NCI-H2171 treated with DMSO at 0.1 percent for 48 hours (cell line): ENCODE measurements around the gene ZFAND6.
"Not testable (repeated sequence)": the region's sequence is repeated elsewhere in the genome, so short reads cannot be mapped to it uniquely, and the experiment has no call there.

ENCODE experiments used
- DNase-seq: peaks from one replicate; lab custom pipeline; 2025; lab: John Stamatoyannopoulos, UW

ZFAND6 gene

DNA sequence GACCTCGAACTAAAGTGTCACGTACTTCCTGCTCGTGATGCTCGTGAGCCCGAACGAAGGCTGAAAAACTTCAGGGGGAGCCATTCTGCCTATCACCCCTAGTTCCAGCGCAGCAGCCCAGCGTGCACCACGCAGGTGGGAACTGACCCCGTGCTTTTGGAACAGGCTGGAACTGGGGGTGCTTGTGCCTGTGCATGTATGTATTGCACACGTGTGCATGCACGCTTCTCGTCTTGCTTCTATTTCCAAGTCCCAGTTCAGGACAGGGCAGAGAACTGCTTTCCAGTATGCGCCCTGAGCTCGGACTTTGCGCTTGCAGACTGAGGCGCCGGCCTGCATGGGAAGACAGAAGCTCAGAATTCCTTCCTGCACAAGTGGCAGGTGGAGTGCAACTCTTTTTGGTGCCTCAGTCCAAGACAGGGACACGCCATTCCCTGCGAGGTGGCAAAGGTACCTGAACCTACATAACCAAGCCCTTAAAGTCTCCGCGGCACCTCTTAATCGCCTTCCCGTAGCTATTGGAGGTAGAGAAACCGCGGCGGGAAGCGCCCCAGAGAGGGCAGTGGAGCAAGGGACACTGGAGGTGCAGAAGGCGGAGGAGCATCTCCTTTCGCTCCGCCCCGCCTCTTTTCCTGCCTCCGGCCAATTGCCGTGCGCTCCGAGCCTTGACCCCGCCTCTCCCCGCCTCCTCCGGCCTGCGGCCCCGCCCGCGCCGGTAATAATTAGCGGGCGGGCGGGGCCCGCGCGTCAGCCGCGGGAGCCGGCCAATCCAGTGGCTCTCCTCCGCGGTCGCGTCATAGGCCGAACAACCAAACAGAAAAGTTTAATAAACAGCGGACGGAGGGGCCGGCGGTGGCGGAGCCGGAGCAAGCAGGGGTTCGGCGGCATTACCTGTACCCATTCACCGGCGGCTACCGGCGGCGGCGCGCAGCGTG, at the start of gene ZFAND6:
Gene ZFAND6 (plus strand): TSS at position 826 of the 935 bp plus-strand sequence. CDS start 60,669 bp downstream, outside the sequence.
- peak; percentile 93 for DNase-seq

DNA sequence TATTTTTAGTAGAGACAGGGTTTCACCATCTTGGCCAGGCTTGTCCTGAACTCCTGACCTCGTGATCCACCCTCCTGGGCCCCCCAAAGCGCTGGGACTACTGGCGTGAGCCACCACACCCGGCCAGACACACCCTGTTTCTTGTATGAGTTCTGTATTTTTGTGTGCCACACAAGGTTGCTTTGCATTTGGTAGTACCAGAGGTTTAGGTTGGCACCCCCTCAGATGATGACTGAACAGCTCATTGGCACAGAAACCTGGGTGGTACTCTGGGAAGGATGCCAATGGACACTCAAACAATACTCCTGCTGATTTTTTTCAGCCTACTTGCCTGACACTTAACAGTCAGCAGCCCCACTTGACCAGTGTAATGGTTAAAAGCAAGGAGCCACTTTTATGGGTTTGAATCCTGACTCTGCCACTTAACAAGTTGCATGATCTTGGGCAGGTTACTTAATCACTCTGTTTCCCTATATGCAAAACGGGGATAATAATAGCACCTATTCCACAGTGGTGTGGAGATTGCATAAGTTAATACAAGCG, 49.3 kb upstream of the ZFAND6 start:
- DNase-seq: no peak

DNA sequence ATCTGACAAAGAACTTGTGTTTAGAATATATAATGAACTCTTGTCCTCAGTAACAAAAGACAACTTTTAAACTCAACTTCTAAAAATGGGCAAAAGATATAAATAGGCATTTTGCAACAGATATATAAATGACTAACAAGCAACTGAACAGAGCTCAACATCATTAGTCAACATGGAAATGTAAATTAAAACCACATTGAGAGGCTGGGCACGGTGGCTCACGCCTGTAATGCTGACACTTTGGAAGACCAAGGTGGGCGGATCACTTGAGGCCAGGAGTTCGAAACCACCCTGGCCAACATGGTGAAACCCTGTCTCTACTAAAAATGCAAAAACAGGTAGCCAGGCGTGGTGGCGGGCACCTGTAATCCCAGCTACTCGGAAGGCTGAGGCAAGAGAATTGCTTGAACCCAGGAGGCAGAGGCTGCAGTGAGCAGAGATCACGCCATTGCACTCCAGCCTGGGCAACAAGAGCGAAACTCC, 48.4 kb upstream of the ZFAND6 start:
- DNase-seq: not testable (repeated sequence)

DNA sequence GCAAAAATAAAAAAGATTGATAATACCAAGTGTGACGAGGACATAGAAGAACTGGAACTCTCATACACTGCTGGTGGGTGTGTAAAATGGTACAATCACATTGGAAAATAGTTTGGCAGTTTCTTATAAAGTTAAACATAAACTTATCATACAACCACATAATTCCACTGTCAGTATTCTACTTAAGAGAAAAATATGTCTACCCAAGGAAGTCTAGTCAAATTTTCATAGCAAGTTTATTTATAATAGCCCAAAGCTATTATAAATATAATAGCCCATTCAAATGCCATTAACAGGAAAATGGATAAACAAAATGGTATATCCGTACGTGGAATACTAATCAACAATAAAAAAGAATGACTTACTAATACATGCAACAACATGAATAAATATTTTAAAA, 47.9 kb upstream of the ZFAND6 start:
- no peak for DNase-seq

DNA sequence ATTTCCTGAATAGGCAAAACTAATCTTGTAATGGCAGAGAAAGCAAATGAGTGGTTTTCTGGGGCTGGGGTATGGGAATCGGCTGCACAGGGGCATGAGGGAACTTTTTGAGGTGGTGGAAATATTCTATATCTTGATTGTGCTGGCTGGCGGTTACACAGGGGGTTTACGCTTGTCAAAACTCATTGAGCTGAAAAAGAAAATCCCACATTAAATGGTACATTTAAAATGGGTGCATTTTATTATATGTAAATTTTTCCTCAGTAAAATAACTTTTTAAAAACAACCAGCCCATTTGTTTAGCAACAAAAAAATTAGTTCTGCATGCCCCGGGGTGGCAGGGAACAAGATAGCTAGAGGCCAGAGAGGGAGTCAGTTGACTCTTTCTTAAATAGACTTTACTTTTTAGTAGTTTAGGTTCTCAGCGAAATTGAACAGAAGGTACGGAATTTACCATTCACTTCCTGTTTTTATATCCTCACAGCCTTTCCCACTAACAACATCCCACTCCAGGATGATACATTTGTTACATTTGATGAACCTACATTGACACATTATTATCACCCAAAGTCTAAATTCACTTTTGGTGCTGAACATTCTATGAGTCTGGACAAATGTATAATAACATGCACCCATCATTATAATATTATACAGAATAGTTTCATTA, 47.3 kb upstream of the ZFAND6 start:
- no peak for DNase-seq

DNA sequence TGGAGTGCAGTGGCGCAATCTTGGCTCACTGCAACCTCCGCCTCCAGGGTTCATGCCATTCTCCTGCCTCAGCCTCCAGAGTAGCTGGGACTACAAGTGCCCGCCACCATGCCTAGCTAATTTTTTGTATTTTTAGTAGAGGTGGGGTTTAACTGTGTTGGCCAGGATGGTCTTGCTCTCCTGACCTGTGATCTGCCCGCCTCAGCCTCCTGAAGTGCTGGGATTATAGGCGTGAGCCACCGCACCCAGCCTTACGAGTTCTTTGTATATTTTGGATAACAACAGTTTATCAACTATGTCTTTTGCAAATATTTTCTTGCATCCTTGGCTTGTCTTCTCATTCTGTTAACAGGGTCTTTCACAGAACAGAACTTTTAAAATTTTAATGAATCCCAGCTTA, 45.3 kb upstream of the ZFAND6 start:
- not testable (repeated sequence) for DNase-seq

DNA sequence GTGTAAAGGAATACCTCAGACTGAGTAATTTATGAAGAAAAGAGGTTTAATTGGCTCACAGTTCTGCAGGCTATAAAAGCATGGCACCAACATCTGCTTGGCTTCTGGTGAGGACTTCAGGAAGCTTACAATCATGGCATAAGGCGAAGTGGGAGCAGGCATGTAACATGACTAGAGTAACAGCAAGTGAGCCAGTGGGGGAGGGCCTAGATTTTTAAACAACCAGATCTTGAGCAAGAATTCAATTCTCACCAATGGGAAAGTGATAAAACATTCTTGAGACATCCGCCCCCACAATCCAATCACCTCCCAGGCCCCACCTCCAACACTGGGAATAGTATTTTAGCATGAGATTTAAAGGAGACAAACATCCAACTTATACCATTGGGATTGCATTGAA, 44.3 kb upstream of the ZFAND6 start:
- no peak for DNase-seq

DNA sequence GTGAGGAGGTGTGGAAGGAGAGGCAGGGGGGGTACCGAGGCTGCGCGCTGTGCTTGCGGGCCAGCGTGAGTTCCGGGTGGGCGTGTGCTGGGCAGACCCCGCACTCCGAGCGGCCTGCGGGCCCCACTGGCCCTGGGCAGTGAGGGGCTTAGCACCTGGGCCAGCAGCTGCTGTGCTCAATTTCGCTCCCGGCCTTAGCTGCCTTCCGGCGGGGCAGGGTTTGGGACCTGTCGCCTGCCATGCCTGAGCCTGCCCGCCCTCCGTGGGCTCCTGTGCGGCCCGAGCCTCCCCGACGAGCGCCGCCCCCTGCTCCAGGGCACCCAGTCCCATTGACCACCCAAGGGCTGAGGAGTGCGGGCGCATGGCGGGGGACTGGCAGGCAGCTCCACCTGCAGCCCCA, 43.0 kb upstream of the ZFAND6 start:
- not testable (repeated sequence) for DNase-seq

DNA sequence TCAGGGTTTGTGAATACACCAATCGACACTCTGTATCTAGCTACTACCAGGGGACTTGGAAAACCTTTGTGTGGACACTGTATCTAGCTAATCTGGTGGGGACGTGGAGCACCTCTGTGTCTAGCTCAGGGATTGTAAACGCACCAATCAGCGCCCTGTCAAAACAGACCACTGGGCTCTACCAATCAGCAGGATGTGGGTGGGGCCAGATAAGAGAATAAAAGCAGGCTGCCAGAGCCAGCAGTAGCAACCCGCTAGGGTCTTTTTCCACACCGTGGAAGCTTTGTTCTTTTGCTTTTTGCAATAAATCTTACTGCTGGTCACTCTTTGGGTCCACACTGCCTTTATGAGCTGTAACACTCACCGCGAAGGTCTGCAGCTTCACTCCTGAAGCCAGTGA, 42.3 kb upstream of the ZFAND6 start:
- DNase-seq: not testable (repeated sequence)

DNA sequence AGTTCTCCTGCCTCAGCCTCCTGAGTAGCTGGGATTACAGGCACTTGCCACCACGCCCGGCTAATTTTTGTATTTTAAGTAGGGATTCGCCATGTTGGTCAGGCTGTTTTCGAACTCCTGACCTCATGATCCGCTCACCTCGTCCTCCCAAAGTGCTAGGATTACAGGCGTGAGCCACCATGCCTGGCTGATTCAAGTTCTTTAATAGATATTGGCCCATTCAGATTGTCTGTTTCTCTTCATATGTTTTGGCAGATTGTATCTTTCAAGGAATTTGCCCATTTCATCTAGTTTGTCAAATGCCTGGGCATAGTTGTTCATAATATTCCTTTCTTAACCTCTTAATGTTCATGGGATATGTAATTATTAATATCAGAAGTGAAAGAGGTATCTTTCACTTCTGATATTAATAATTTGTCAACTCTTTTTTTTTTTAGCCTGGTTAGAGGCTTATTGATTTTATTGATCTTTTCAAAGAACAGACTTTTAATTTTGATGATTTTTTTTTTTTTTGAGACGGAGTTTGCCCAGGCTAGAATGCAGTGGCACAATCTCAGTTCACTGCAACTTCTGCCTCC, 40.2 kb upstream of the ZFAND6 start:
- no peak for DNase-seq

DNA sequence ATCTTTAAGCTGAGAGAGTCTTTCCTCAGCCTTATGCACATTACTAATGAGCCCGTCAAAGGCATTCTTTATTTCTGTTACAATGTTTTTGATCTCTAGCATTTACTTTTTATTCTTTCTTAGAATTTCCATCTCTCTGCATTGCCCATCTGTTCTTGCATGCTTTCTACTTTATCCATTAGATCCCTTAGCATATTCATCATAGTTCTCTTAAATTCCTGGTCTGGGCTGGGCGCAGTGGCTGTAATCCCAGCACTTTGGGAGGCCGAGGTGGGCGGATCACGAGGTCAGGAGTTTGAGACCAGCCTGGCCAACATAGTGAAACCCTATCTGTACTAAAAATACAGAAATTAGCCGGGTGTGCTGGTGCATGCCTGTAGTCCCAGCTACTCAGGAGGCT, 39.3 kb upstream of the ZFAND6 start:
- DNase-seq: not testable (repeated sequence)

DNA sequence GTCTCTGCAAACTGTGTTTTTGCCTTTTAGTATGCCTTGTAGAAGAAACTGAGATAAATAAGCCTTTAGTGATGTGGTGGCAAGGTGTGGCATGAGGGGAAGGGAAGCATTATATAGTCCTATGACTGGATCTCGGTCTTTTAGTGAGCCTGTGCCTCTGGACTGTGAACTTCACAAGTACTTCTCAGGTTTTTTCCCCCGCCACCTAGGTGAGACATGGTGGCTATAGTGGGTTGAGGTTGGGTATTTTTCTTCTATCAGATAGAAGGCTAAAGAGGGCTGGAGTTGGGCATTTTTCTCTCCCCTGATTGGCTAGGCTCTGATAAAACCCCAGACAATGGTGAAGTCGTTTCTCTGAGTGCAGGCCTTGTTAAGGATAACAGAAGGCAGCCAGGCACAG, 38.7 kb upstream of the ZFAND6 start:
- no peak for DNase-seq

DNA sequence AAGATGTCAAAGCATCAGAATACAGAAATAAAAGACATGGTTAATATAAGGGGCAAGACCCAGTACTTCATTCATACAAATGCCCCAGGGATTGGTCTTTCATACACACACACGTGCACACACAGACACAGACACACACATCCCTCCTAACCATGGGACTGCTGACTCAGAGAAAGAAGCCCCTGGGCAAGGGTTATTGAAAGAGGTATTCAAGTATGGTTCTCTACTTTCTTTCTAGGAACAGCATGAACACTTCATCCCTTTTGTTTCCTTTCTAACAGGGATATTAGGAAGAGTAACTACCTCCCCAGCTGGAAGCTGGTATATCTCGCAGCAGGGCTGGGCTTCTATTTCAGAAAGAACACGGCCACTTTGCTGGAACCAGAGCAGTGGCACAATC, 33.2 kb upstream of the ZFAND6 start:
- no peak for DNase-seq

DNA sequence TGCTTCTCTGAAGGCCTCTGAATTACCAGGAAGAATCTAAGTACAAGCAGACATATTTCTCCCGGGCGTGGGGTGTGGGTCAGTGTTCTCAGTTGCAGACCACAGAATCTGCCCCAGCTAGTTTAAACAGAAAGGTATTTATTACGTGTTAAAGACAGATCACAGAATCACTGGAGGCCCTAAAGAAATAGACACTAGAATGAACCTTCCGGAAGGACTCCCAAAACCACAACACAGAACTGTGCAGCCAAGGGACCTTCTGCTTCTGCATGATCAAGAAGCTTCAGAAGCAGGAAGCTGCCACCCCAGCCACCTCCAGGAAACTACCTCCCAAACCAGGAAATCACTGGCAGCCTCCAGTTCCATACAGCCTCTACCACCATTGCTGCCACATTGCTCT, 32.7 kb upstream of the ZFAND6 start:
- no peak for DNase-seq

DNA sequence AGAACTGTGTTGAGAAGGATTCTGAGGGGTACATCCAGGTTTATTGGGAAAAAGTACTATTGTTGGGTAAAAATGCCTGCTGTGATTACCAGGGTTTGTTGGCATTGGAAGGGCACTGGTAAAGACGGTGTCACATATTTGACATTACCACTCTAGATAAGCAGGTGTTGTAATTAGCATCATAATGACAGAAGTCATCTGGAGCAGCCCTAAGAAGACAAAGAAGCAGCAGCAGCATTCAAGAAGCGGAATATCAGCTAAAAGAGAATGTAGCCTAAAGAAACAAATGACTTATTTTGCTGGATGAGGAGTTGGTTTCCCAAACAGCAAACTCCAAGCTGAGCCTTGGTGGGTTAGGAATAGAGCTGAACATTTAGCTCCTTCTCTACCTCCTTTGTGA, 30.5 kb upstream of the ZFAND6 start:
- DNase-seq: no peak

DNA sequence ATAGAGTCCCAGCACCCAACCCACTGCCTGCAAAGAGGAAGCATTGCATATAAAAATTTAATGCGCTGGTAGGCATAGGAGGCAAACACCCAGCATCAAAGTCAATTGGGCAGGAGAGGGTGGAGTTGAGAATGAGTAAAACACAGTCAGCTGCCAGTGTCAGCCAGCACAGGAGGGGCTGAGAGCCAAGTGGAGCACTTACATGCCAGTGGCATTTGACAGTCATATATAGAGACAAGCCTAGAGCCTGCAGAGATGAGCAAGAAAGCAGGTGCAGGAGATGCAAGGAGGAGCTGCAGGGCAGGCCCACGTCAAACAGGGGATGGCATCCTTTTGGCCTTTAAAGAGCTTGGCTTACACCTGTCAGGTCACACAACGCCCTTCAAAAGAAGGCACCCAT, 27.6 kb upstream of the ZFAND6 start:
- DNase-seq: no peak

DNA sequence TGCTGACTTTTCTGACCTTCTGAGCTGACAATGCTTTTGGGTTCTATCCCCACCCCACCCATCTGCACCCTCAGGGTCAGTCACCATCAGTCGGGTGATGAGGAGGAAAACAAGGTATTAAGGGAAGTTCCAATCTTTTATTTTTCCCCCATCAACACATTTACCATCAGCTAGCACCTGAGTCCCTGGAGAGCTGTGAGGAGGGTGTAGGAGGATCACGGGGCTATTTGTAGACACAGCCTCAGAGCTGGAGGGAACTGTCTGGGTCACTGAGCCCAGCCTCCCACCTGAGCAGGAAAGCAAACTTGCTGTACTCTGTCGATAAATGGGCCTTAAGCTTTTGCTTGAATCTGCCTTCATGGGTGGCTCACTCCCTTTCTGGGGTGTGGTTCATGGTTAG, 24.8 kb upstream of the ZFAND6 start:
- no peak for DNase-seq

DNA sequence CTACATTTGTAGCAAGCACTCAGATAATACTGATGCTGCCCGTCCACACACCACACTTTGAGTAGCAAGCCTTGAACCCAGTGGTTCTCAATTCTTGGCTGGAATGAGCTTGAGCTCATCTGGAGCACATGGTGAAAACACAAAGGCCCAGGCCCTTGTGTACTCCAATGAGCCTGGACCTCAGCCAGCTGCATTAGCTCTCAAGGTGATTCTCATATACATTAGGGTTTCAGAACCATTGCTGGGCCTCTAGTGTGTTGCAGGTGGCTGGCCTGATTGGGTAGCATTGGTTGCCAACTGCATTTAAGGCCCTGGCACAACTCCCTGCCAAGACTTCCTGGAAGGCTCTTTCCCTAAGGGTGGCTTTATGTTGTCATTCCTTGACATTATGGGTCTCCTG, 23.4 kb upstream of the ZFAND6 start:
- no peak for DNase-seq

DNA sequence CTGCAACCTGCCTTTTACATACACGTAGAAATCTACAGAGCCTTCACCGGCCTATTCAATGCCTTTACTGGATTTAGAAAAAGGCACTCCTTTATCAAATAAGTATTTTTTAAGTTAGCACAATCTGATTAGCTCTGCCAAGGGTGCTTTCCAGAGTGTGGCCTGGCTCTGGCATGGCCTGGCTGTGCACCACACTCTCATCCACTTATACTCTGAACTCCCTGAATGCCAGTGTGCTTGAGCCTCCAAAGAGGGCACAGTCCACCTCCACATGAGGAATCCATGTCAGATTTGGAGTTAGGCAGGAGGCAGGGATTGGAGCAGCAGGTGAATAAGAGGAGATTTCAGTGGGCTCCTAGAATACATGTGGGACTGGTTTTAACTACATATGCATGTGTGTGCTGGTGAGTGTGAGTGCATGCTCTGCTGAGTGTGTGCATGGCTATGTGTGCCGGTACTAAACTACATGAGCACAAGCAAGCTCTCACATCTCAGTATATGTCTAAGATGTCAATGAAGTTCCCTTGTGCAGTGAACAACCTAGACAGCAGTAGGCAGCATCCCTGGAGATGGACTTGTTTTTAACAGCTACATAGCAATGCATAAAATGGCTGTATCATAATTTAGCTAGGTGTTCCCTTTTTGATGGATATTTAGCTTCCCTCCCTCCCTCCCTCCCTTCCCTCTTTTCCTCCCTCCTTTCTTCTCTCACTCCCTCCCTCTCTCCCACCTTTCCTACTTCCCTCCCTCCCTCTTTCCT, 17.8 kb upstream of the ZFAND6 start:
- no peak for DNase-seq

DNA sequence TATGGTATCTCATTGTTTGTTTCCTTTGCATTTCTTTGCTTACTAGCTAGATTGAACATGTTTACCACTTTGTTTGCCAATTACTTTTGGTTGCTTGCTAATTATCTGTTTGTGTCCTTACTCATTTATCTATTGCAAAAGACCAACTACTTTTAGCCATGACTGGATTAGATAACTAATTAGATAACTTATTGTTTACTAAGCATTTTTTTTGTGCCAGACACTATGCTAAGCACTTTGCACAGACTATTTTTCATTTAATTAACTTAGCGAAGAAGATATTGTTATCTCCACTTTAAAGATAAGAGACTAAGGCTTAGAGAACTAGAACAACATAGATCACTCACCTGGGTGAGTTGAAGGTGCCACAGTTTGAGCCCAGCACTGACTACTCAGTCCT, 16.9 kb upstream of the ZFAND6 start:
- no peak for DNase-seq

DNA sequence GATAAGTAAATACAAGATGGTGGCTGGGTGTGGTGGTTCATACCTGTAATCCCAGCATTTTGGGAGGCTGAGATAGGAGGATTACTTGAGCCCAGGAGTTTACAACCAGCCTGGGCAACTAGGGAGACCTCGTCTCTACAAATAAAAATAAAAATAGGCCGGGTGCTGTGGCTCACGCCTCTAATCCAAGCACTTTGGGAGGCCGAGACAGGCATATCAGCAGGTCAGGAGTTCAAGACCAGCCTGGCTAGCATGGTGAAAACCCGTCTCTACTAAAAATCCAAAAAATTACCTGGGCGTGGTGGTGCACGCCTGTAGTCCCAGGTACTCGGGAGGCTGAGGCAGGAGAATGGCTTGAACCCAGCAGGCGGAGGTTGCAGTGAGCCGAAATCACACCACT, 14.3 kb upstream of the ZFAND6 start:
- DNase-seq: not testable (repeated sequence)

DNA sequence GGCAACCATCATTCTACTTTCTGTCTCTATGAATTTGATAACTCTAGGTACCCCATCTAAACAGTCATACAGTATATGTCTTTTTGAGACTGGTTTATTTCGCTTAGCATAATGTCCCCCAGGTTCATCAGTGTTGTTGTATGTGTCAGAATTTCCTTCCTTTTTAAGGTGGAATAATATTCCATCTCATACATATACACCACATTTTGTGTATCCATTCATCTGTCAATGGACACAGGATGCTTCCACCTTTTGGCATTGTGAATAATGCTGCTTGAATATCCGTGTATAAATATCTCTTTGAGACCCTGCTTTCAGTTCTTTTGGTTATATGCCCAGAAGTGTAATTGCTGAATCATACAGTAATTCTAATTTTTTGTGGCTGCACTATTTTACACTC, 10.4 kb upstream of the ZFAND6 start:
- no peak for DNase-seq
